ENCODE results near the gene OR13C2.

The OR13C2 gene

DNA sequence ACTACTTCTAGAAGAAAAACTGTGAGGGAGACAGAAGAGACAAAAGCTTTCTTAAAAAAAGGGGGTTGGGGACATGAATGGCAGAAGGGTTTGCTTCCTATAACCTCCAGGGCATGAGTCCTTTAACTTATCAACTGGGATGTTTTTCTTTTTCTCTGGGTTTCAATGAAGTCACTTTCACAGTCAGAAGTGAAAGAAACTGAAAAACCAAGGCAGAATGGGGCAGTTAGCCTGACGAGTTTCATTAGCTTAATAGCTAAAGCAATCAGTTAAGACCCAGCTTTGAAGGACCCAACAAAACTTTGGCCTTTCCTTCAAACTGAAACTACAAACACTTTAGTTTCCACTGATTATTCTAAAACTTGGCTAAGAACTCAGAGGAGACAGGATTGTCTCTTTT, 41.1 kb downstream of the OR13C2 start:
- POLR2A ChIA-PET: no interaction called here
- no peak for TF ChIP-seq FOXM1 (IDR thresholded peaks at IDR 0.05; ENCODE audit: borderline replicate concordance)
- TF ChIP-seq L3MBTL2 (conservative IDR thresholded peaks at IDR 0.05): no peak
- TF ChIP-seq BHLHE40 (IDR thresholded peaks at IDR 0.05; ENCODE audit: borderline replicate concordance): no peak
- TF ChIP-seq FOXK2 (IDR thresholded peaks at IDR 0.05): no peak
- no peak for TF ChIP-seq SUZ12 (IDR thresholded peaks at IDR 0.05)
- TF ChIP-seq FOXA1 (IDR thresholded peaks at IDR 0.05): no peak
- no peak for TF ChIP-seq ELF4 (IDR thresholded peaks at IDR 0.05)
- TF ChIP-seq ARNT (IDR thresholded peaks at IDR 0.05): no peak
- no peak for TF ChIP-seq HDGF (IDR thresholded peaks at IDR 0.05; ENCODE audit: borderline replicate concordance)
- TF ChIP-seq ZNF384 (IDR thresholded peaks at IDR 0.05): no peak
- no peak for TF ChIP-seq SP1 (IDR thresholded peaks at IDR 0.05)
- TF ChIP-seq TARDBP (IDR thresholded peaks at IDR 0.05): no peak
- TF ChIP-seq NFRKB (IDR thresholded peaks at IDR 0.05): no peak
- TF ChIP-seq, protein P1, sequence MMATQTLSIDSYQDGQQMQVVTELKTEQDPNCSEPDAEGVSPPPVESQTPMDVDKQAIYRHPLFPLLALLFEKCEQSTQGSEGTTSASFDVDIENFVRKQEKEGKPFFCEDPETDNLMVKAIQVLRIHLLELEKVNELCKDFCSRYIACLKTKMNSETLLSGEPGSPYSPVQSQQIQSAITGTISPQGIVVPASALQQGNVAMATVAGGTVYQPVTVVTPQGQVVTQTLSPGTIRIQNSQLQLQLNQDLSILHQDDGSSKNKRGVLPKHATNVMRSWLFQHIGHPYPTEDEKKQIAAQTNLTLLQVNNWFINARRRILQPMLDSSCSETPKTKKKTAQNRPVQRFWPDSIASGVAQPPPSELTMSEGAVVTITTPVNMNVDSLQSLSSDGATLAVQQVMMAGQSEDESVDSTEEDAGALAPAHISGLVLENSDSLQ (IDR thresholded peaks at IDR 0.05): no peak
- CTCF ChIA-PET: no interaction called here
- DNase-seq (ENCODE audit: extremely low spot score): no peak

DNA sequence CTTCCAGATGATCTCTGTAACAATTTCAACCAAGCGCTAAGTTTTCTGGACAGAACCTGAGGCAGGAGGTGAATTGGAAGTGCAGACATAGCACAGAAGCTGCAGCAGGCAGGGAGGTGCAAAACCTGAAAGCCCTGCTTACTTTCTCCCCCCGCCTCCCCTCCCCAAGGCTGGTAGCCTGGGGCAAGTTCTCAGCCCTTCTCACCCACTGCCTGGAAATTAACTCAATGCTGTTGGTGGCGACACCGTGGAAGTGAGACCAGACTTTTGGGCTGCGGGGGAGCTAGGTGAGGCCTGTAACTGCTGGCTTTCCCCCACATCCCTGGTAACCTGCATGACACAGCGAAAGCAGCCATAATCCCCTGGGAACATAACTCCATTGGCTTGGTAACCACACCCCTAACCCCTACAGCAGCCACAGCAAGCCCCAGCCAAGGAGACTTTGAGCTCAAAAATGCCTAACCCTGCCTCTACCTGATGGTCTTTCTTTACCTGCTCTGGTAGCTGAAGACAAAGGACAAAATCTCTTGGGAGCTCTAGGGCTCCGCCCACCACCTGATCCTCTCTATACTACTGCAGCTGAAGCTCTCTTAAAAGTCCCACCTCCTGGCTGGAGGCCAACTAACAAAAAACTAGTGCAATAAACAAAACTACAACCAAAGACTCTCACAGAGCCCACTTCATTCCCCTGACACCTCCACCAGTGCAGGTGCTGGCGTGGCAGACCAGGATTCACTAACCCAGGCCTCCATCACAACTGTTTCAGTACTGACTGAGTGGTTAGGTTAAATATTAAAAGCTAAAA, 48.4 kb downstream of the OR13C2 start:
- DNase-seq (ENCODE audit: extremely low spot score): no peak
- TF ChIP-seq SP1 (IDR thresholded peaks at IDR 0.05): no peak
- CTCF ChIA-PET: no interaction called here
- POLR2A ChIA-PET: no interaction called here

DNA sequence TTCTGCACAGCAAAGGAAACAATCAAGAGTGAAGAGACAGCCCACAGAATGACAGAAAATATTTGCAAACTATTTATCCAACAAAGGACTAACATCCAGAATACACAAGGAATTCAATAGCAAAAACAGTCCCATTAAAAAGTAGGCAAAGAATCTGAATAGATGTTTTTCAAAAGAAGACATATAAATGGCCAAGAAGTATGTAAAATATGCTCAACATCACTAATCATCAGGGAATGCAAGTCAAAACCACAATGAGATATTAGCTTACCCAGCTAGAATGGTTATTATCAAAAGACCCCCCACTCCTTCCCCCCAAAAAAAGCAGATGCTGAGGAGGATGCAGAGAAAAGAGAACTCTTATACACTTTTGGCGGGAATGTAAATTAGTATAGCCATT, 49.9 kb downstream of the OR13C2 start:
- no peak for DNase-seq (ENCODE audit: extremely low spot score)
- CTCF ChIA-PET: no interaction called here
- POLR2A ChIA-PET: no interaction called here
- TF ChIP-seq SP1 (IDR thresholded peaks at IDR 0.05): no peak
- TF ChIP-seq LEF1 (IDR thresholded peaks at IDR 0.05; ENCODE audit: borderline replicate concordance): no peak
- no peak for TF ChIP-seq FOXA1 (IDR thresholded peaks at IDR 0.05)
- no peak for TF ChIP-seq ARNT (IDR thresholded peaks at IDR 0.05)
- no peak for TF ChIP-seq L3MBTL2 (conservative IDR thresholded peaks at IDR 0.05)
- no peak for TF ChIP-seq NFRKB (IDR thresholded peaks at IDR 0.05)
- TF ChIP-seq, protein P1 (IDR thresholded peaks at IDR 0.05): no peak
- no peak for TF ChIP-seq SUZ12 (IDR thresholded peaks at IDR 0.05)
- TF ChIP-seq ELF4 (IDR thresholded peaks at IDR 0.05): no peak
- TF ChIP-seq CTBP1 (IDR thresholded peaks at IDR 0.05; ENCODE audit: borderline replicate concordance): no peak
- no peak for TF ChIP-seq HDGF (IDR thresholded peaks at IDR 0.05; ENCODE audit: borderline replicate concordance)
- TF ChIP-seq TARDBP (IDR thresholded peaks at IDR 0.05): no peak
- no peak for TF ChIP-seq FOXM1 (IDR thresholded peaks at IDR 0.05; ENCODE audit: borderline replicate concordance)
- TF ChIP-seq BHLHE40 (IDR thresholded peaks at IDR 0.05; ENCODE audit: borderline replicate concordance): no peak
- no peak for TF ChIP-seq ZNF384 (IDR thresholded peaks at IDR 0.05)
- no peak for TF ChIP-seq FOXK2 (IDR thresholded peaks at IDR 0.05)
